NCI-H2196 (cell line): ENCODE data around the gene ERVH48-1.
"Not testable (repeated sequence)": the region's sequence is repeated elsewhere in the genome, so short reads cannot be mapped to it uniquely, and the experiment has no call there.

ENCODE experiments used
- DNase-seq: peaks from one replicate; lab custom pipeline; 2025; ENCODE audit not compliant: unreplicated experiment; lab: John Stamatoyannopoulos, UW

ERVH48-1 gene

GRCh38 chr21:42939582-42940413, 14.4 kb upstream of the ERVH48-1 start:
- DNase-seq: peak; percentile 54

- not testable (repeated sequence) for DNase-seq
These were observed 13.2 kb upstream of the ERVH48-1 start for GRCh38 chr21:42938606-42938995.

- DNase-seq: no peak
These were observed 12.7 kb upstream of the ERVH48-1 start for GRCh38 chr21:42937960-42938605.

DNA sequence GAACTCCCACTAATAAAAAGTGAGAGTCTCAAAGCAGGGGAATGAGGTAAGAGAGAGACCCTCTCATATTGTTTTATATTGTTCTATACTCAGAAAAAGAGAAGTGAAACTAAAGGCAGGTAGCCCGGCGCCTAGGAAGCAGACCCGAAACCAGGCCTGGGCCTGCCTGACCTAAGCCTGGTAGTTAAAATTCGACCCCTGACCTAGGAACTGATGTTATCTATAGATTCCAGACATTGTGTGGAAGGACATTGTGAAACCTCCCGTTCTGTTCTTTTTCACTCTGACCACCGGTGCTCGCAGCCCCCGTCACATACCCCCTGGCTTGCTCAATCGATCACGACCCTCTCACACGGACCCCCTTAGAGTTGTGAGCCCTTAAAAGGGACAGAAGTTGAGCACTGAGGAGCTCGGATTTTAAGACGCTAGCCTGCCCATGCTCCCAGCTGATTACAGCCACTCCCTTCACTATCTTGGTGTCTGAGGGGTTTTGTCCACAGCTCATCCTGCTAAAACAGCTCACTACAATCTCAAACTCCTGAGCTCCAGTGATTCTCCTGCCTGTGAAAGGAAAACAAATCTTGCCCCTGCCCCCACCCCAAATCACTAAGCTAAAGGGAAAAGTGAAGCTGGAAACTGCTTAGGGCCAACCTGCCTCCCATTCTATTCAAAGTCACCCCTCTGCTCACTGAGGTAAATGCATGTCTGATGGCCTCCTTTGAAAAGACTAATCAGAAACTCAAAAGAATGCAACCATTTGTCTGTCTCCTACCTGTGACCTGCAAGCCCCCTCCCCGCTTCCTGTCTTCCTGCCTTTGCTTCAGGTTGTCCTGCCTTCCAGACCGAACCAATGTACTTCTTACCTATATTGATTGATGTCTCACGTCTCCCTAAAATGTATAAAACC, 11.9 kb upstream of the ERVH48-1 start:
- DNase-seq: not testable (repeated sequence)

DNA sequence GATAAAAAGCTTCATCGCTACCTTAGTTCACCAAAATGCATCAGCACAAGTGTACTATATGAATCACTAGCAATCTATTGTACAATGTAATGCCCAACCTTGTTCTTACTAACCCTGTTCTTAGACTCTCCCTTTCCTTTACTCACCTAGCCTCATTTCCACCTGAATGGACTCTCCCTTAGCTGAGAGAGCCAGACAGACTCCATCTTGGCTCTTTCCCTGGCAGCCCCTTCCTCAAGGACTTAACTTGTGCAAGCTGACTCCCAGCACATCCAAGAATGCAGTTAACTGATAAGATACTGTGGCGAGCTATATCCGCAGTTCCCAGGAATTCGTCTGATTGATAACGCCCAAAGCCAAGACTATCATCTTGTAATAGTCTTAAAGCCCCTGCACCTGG, 10.9 kb upstream of the ERVH48-1 start:
- not testable (repeated sequence) for DNase-seq

- not testable (repeated sequence) for DNase-seq
These were observed 8.5 kb upstream of the ERVH48-1 start for GRCh38 chr21:42933973-42934372.

DNA sequence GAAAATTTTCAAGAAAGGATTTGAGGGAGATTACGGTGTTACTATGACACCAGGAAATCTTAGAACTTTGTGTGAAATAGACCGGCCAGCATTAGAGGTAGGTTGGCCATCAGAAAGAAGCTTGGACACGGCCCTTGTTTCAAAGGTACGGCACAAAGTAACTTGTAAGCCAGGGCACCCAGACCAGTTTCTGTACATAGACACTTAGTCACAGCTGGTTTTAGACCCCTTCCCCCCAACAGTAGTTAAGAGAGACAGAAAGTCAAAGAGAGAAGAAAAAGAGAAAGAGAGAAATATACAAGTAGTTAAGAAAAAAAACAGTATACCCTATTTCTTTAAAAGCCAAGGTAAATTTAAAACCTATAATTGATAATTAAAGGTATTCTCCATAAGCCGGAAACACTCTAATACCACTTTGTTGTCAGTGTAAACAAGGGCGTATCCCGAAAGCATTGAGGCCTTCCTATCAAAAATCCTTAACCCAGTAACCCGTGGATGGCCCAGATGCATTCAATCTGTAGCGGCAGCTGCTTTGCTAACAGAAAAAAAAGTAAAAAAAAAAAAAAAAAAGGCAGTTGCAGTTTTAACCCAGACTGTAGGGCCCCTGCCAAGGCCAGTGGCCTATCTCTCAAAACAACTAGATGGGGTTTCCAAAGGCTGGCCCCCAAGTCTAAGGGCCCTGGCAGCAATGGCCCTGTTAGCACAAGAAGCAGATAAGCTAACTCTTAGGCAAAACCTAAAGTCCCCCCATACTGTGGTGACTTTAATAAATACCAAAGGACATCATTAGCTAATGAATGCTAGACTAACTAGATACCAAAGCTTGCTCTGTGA, 7.9 kb upstream of the ERVH48-1 start:
- DNase-seq: not testable (repeated sequence)

- not testable (repeated sequence) for DNase-seq
These were observed 7.1 kb upstream of the ERVH48-1 start for GRCh38 chr21:42932378-42933136.

DNA sequence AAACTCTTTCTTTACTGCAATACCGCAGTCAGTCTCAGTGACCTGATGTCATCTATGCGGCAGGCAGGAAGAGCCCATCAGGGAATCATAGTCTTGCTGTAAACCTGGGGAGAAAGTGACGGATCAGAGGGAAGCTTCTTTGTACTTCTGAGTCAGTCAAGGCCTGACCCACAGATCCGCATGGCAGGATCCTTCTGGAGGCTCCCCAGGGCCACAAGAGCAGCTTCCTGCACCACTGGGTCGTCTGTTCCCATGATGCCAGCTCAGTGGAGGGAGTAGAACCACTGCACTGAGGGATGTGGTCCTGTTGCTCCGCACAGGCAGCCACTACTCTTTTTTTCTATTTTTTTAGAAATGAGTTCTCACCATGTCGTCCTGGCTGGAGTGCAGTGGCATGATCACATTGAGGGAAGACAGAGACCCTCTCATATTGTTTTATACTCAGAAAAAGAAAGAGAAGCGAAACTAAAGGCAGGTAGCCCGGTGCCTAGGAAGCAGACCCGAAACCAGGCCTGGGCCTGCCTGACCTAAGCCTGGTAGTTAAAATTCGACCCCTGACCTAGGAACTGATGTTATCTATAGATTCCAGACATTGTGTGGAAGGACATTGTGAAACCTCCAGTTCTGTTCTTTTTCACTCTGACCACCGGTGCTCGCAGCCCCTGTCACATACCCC, 6.3 kb upstream of the ERVH48-1 start:
- DNase-seq: no peak

DNA sequence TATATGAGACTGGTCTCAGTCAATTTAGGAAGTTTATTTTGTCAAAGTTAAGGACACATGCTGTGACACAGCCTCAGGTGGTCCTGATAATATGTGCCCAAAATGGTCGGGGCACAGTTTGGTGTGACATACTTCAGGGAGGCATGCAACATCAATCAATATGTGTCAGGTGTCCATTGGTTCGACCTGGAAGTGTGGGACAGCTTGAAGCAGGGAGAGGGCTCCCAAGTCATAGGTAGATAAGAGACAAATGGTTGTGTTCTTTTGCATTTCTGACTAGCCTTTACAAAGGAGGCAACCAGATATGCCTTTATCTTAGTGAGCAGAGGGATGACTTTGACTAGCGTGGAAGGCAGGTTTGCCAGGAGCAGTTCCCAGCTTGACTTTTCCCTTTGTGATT, 4.5 kb upstream of the ERVH48-1 start:
- no peak for DNase-seq

DNA sequence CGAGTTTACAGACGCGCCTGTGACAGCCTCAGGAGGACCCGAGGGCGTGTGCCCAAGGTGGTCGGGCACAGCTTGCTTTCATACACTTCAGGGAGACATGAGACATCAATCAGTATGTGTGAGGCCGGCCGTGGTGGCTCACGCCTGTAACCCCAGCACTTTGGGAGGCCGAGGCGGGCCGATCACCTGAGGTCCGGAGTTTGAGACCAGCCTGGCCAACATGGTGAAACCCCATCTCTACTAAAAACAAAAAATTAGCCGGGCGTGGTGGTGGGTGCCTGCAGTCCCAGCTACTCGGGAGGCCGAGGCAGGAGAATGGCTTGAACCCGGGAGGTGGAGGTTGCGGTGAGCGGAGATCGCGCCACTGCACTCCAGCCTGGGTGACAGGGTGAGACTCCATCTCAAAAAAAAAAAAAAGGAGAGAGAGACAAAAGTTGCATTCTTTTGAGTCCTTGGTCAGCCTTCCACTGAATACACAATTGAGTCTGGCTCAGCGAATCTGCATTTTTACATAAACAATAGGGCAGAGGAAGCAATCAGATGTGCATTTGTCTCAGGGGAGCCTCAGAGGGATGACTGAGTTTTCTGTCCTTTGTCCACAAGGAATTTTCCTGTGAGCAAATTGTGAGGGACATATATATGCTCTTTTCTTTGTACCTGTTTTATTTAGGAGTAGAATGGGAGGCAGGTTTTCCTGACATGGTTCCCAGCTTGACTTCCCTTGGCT, 2.2 kb upstream of the ERVH48-1 start:
- DNase-seq: not testable (repeated sequence)

DNA sequence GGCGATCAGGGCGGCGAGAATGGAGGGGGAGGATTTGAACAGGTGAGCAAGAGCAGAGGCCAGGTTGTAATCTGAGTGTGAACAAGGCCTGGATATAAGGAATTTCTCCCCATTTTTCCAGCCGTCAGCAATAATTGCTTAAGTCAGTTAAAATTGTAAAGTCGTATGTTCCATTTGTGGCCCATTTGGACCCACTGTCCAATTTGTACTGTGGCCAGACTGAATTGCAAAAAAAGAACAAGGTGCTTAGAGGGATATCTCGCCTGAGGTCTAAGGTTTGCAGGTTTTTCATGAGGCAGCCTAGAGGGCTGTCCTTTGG, 1.0 kb downstream of the ERVH48-1 start:
- no peak for DNase-seq

DNA sequence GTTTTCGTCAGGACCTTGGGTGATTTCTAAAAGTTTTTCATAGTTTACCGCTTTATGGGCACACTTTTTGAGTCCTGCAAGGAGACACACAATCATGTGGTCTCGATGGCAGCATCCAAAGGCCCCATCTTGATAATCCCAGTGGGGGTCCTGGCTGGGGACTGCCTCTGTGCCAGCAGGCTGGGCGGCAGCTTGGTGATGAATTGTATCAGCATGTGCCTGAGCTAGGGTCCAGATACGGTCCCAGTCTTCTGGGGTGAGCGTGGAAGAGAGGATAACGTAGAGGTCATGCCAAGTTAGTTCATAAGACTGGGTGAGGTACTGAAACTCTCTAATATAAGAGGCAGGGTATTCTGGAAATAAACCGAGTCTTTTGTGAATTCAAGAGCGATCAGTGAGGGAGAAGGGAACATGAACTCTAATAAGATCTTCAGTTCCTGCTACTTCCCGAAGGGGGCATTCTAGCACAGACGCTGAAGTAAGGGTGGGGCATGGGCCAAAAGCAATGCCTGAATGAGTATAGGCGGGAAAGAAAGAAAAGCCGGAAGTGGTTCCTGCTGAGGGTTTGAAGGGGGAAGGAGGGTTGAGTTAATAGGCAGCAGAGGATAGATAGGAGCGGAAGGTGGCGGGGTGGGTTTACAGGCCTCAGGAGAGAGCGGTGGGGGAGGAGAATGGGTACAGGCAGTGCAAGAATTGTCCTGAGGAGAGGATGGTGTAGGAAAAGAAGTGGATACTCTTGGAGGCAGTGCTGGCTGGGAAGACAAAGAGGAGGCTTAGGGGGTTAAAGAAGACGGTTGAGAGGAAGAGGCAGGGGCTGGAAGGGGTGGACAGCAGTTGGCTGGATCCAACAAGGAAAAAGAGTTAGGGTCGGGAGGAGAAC, 1.6 kb downstream of the ERVH48-1 start:
- peak; percentile 89 for DNase-seq

DNA sequence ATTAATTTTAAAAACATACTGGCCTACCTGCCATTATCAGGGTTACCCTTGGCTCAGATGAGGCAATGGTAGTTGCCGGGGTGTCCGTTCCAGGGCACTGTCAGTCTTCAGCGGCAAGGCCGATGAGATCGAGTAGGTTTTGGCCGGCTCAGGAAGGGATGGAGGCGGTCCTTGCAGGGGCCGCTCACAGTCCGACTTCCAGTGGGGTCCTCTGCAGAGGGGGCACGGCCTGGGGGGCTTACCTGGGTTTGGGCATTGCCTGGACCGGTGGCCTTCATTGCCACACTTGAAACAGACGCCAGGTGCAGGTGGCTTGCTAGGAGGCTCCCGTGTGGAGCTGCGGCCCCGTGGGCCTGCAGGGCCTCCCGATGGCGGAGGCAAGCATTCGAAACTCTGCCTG, 2.5 kb downstream of the ERVH48-1 start:
- no peak for DNase-seq

DNA sequence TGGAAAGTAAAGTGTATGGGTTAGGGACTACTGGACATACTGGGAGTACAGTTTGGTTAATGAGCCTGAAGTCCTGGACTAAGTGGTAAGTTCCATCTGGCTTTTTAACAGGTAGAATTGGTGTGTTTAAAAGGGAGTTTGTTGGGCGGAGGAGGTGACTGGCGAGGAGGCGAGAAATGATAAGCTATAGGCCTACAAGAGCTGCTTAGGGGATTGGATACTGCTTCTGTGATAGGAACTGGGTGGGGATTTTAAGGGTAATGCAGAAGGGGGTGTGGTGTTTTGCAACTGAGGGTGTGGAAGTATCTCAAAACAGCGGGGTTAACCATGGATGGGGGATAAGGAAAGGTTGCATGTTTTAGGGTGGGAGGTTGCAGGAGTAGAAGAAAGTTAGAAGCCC, 3.5 kb downstream of the ERVH48-1 start:
- DNase-seq: no peak

DNA sequence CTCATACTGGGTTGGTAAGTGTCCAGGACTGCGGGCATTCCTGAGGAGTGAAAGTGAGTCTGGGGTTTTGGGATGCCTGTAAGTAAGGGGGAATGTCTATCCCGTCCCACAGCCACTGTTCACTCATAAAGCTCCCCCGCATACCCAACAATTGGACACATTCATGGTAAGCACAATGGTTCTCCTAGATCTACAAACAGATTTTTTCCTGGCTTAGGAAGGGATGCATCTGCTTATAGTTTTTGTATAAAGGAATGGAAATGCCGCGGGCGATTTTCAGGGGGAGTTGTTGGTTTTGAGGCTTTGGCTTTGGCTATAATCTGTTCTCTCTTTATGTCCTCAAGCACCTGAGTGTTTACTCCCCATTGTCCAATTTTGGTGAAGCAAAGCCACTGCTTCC, 7.1 kb downstream of the ERVH48-1 start:
- DNase-seq: no peak

- DNase-seq: no peak
These were observed 12.0 kb downstream of the ERVH48-1 start for GRCh38 chr21:42913476-42913875.

DNA sequence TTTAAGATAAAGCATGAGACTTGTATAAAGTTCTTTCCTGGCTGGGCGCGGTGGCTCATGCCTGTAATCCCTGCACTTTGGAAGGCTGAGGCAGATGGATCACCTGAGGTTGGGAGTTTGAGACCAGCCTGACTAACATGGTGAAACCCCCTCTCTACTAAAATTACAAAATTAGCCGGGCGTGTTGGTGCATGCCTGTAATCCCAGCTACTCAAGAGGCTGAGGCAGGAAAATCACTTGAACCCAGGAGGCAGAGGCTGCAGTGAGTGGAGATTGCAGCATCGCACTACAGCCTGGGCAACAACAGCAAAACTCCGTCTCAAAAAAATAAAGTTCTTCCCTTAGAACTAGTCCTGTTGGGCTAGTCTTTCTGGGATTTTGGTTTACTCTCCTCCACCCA, 13.5 kb downstream of the ERVH48-1 start:
- not testable (repeated sequence) for DNase-seq
